Testis (tissue), 2 donors: ENCODE data around the gene UBE2J1.

Source experiments
- CTCF ChIP-seq, 3 experiments: fragments of 450-650 bp in 2 of 3; fragments of 200-600 bp in 1 of 3; sonication (generic) in 1 of 3; IDR thresholded peaks; one replicate each; pipeline ENCODE4 v1.5.1; 2016 to 2019; ENCODE audit warnings: antibody characterized with exemption in 3 of 3, mild to moderate bottlenecking in 2 of 3, moderate library complexity in 1 of 3
- POLR2A ChIP-seq: fragments of 450-650 bp; IDR thresholded peaks from one replicate; pipeline ENCODE4 v1.6.1; 2017; ENCODE audit warnings: antibody characterized with exemption, mild to moderate bottlenecking, moderate library complexity

- TF ChIP-seq CTCF (IDR thresholded peaks at IDR 0.05) (no peak), POLR2A (no peak)
Observed at GRCh38 chr6:89385156-89385667, 32.7 kb upstream of the UBE2J1 start.
